HCT116 (cell line): ENCODE results near the gene DIPK1A. TPM values are rescaled to one million over a fixed set of nuclear protein-coding genes. Genes with fewer than 3 reads are reported as not detected.

Source experiments
- ATAC-seq: fragments of 200-7000 bp; cut with Tn5 transposase; 2 replicates; pipeline ENCODE4 v1.9.1; 2020; ENCODE audit warnings: mild to moderate bottlenecking, moderate library complexity
- BruUV-seq: library from RNA; stranded (reverse); fragments of 400-500 nt; replicated peaks from 2 replicates; lab custom pipeline; 2021; lab: Mats Ljungman, UMichigan
- CTCF ChIA-PET: fragments of 300-600 bp; sonication (Branson Sonifier 250); formaldehyde crosslinking; loops from one replicate; lab custom pipeline; 2021; ENCODE audit warnings: antibody characterized with exemption; lab: Charles Lee
- POLR2A ChIA-PET: fragments of 300-600, 350-600 bp; sonication (Branson Sonifier 250); formaldehyde crosslinking; loops from one replicate; lab custom pipeline; 2021; ENCODE audit warnings: antibody characterized with exemption; lab: Charles Lee
- RAD21 ChIA-PET, 2 experiments: fragments of 300-600 bp; sonication (Branson Sonifier 250); formaldehyde crosslinking; loops; one replicate each; lab custom pipeline; 2023; ENCODE audit warnings: low total read pairs in 2 of 2; ENCODE audit not compliant: uncharacterized antibody in 2 of 2, unreplicated experiment in 2 of 2, low non-redundant PET in 1 of 2; lab: Charles Lee
- DNase-seq: peaks from one replicate; pipeline ENCODE4 v3.0.0-alpha.2; 2010; ENCODE audit warnings: low read depth, low spot score
- H2AFZ ChIP-seq: fragments of 200-600 bp; shearing (Covaris generic), sonication (generic); 2 replicates; pipeline ENCODE4 v1.6.1; 2017; ENCODE audit warnings: low read depth, mixed run types, mixed read lengths, antibody characterized with exemption, low read length; ENCODE audit not compliant: poor library complexity, severe bottlenecking
- H3K27ac ChIP-seq: 2 replicates; pipeline ENCODE4 v1.5.1; 2012; ENCODE audit warnings: low read depth, low read length
- H3K27me3 ChIP-seq: fragments of 200-600 bp; sonication (generic); 2 replicates; pipeline ENCODE4 v1.6.1; 2016; ENCODE audit warnings: mixed run types, low read length, mixed read lengths; ENCODE audit not compliant: insufficient read depth
- H3K36me3 ChIP-seq, 2 experiments: fragments of 200-500 bp in 1 of 2; fragments of 200-600 bp in 1 of 2; sonication (Bioruptor generic) in 1 of 2; sonication (generic) in 1 of 2; 2 replicates each; pipeline versions ENCODE4 v1.5.1 to v1.6.1; 2014 to 2016; ENCODE audit warnings: low read length in 2 of 2, inconsistent platforms in 1 of 2, mixed read lengths in 1 of 2, mixed run types in 1 of 2; ENCODE audit not compliant: insufficient read depth in 2 of 2, control insufficient read depth in 1 of 2
- H3K4me1 ChIP-seq, 2 experiments: fragments of 200-600 bp in 1 of 2; sonication (generic) in 1 of 2; 2 replicates each; pipeline versions ENCODE4 v1.5.1 to v1.6.1; 2012 to 2017; ENCODE audit warnings: low read length in 2 of 2, inconsistent platforms in 1 of 2, mild to moderate bottlenecking in 1 of 2, mixed read lengths in 1 of 2, mixed run types in 1 of 2, moderate library complexity in 1 of 2; ENCODE audit not compliant: insufficient read depth in 2 of 2, control insufficient read depth in 1 of 2
- H3K4me2 ChIP-seq: fragments of 200-600 bp; sonication (generic); 2 replicates; pipeline ENCODE4 v1.6.1; 2017; ENCODE audit warnings: mixed run types, low read length, mixed read lengths
- H3K4me3 ChIP-seq, 2 experiments: fragments of 200-600 bp in 1 of 2; sonication (generic) in 1 of 2; replicated peaks in 1 of 2; 2 replicates each; pipeline ENCODE4 v1.5.1; 2011 to 2016; ENCODE audit warnings: low read length in 2 of 2, control low read depth in 1 of 2, low read depth in 1 of 2, mild to moderate bottlenecking in 1 of 2, mixed read lengths in 1 of 2, mixed run types in 1 of 2
- H3K79me2 ChIP-seq: fragments of 200-600 bp; sonication (generic); 2 replicates; pipeline ENCODE4 v1.6.1; 2017; ENCODE audit warnings: mild to moderate bottlenecking, mixed run types, low read length, moderate library complexity, mixed read lengths; ENCODE audit not compliant: insufficient read depth
- H3K9ac ChIP-seq: fragments of 200-600 bp; sonication (generic); 2 replicates; pipeline ENCODE4 v1.6.1; 2016; ENCODE audit warnings: low read length, mixed read lengths
- H3K9me2 ChIP-seq: fragments of 200-600 bp; sonication (generic), shearing (Covaris generic); 2 replicates; pipeline ENCODE4 v1.6.1; 2017; ENCODE audit warnings: mixed run types, mild to moderate bottlenecking, moderate library complexity; ENCODE audit not compliant: insufficient read depth
- H3K9me3 ChIP-seq, 2 experiments: fragments of 200-500 bp in 1 of 2; fragments of 200-600 bp in 1 of 2; sonication (Bioruptor generic) in 1 of 2; sonication (generic) in 1 of 2; 2 replicates each; pipeline ENCODE4 v1.6.1; 2014 to 2017; ENCODE audit warnings: low read length in 2 of 2, mixed read lengths in 2 of 2, inconsistent platforms in 1 of 2, low read depth in 1 of 2, mild to moderate bottlenecking in 1 of 2, mixed run types in 1 of 2, moderate library complexity in 1 of 2; ENCODE audit not compliant: control insufficient read depth in 1 of 2, insufficient read depth in 1 of 2
- H4K20me1 ChIP-seq: fragments of 200-600 bp; sonication (generic), shearing (Covaris generic); 2 replicates; pipeline ENCODE4 v1.6.1; 2017; ENCODE audit warnings: mixed run types, mild to moderate bottlenecking, moderate library complexity; ENCODE audit not compliant: insufficient read depth
- ATF3 ChIP-seq: IDR thresholded peaks from 2 replicates; pipeline ENCODE4 v1.6.1; 2012
- EGR1 ChIP-seq: IDR thresholded peaks from 2 replicates; pipeline ENCODE4 v1.6.1; 2012; ENCODE audit warnings: low read depth
- ELF1 ChIP-seq: IDR thresholded peaks from 2 replicates; pipeline ENCODE4 v1.6.1; 2012; ENCODE audit warnings: low read depth, borderline replicate concordance
- FOSL1 ChIP-seq: IDR thresholded peaks from 2 replicates; pipeline ENCODE4 v1.6.1; 2012; ENCODE audit warnings: low read depth
- JUND ChIP-seq: IDR thresholded peaks from 2 replicates; pipeline ENCODE4 v1.6.1; 2012
- POLR2A ChIP-seq: IDR thresholded peaks from 2 replicates; pipeline ENCODE4 v1.7.0; 2011; ENCODE audit warnings: borderline replicate concordance; ENCODE audit not compliant: insufficient read depth, insufficient read length; ENCODE audit errors: extremely low read depth
- POLR2AphosphoS5 ChIP-seq: IDR thresholded peaks from 2 replicates; pipeline ENCODE4 v1.6.1; 2011; ENCODE audit warnings: mild to moderate bottlenecking, low read depth, low read length, moderate library complexity
- RAD21 ChIP-seq: IDR thresholded peaks from 2 replicates; pipeline ENCODE4 v1.6.1; 2012; ENCODE audit warnings: low read depth, mild to moderate bottlenecking
- SRF ChIP-seq: IDR thresholded peaks from 2 replicates; pipeline ENCODE4 v1.6.1; 2012; ENCODE audit warnings: low read depth
- ZNF274 ChIP-seq: fragments of 200-500 bp; sonication (Bioruptor generic); IDR thresholded peaks from 2 replicates; pipeline ENCODE4 v1.6.1; 2014; ENCODE audit warnings: mild to moderate bottlenecking, low read depth, low read length, inconsistent platforms
- intact Hi-C: fragments of 100-400 bp; cut with micrococcal nuclease; formaldehyde crosslinking; loops from 2 replicates; pipeline ENCODE4 v1.10.0; 2022
- total RNA-seq: library from RNA; stranded (reverse); gene quantifications from one replicate; pipeline ENCODE4 v1.2.1, GENCODE V29; 2021; ENCODE audit not compliant: unreplicated experiment

DIPK1A gene
- total RNA-seq, 1 experiment from 2014 or later, result 4.3 TPM

- Histone ChIP-seq H3K36me3 (no peaks in the 10 kb centered on the region), H3K4me1 (peaks cover 4 to 5% of the 10 kb centered on the region in 2 experiments; a peak in 3 of 4 replicates), H3K4me2 (no peak overlapping the region), H3K9ac (no peak overlapping the region), H4K20me1 (no peaks in the 10 kb centered on the region), H3K79me2 (no peaks in the 10 kb centered on the region), H3K4me3 (no peak overlapping the region), H2AFZ (no peak overlapping the region), H3K27me3 (no peaks in the 10 kb centered on the region)
- no peak for DNase-seq
- no TSS peak for BruUV-seq
- ChIA-PET RAD21 (no interaction called here), CTCF (interaction anchor here (1.7 to 2.6 kb wide), 2 partner anchors 67 to 137 kb away, joined by 7 to 40 read pairs; no protein-coding TSS in a partner anchor)
- no peak for ATAC-seq
- intact Hi-C loops, result no loop called here
- TF ChIP-seq RAD21 (no peak), SRF (no peak), FOSL1 (no peak), ATF3 (no peak), EGR1 (no peak), POLR2AphosphoS5 (no peak), JUND (no peak), POLR2A (no peak), ZNF274 (no peak), ELF1 (no peak)
- TF ChIP-seq, all 23 proteins: peak for 0
- Histone ChIP-seq H3K9me2 (no peaks in the 10 kb centered on the region), H3K27ac (no peak overlapping the region), H3K9me3 (no peaks in the 10 kb centered on the region)
- POLR2A ChIA-PET, result no interaction called here
Observed at GRCh38 chr1:92995441-92996430, 34.5 kb upstream of the DIPK1A start.
